IMR-90 (cell line): ENCODE data around the gene CEBPG. TPM values are rescaled to one million over a fixed set of nuclear protein-coding genes. Genes with fewer than 3 reads are reported as not detected.

Source experiments
- ATAC-seq: fragments of 200-7000 bp; cut with Tn5 transposase; 2 replicates; pipeline ENCODE4 v1.9.1; 2020; ENCODE audit warnings: low read depth, mild to moderate bottlenecking, moderate library complexity
- BruUV-seq: library from RNA; stranded (reverse); fragments of 400-500 nt; replicated peaks from 2 replicates; lab custom pipeline; 2021; lab: Mats Ljungman, UMichigan
- CTCF ChIA-PET: fragments of 300-600 bp; formaldehyde crosslinking; extraction: SDS; loops from one replicate; lab custom pipeline; 2021; ENCODE audit warnings: antibody characterized with exemption; lab: Yijun Ruan, JAX
- POLR2A ChIA-PET: fragments of 300-600 bp; sonication (Branson Sonifier 250); formaldehyde crosslinking; loops from one replicate; lab custom pipeline; 2022; ENCODE audit warnings: antibody characterized with exemption; ENCODE audit not compliant: unreplicated experiment; lab: Charles Lee
- DNase-seq: peaks from one replicate; pipeline ENCODE4 v3.0.0; 2013
- H2AFZ ChIP-seq: replicated peaks from 2 replicates; pipeline ENCODE3; 2013; ENCODE audit warnings: low read length, mild to moderate bottlenecking; ENCODE audit not compliant: poor library complexity
- H2AK5ac ChIP-seq: 2 replicates; pipeline ENCODE4 v1.6.1; 2013; ENCODE audit warnings: low read depth, low read length, inconsistent platforms
- H2AK9ac ChIP-seq: replicated peaks from 2 replicates; pipeline ENCODE3; 2013; ENCODE audit warnings: mild to moderate bottlenecking, low read depth, low read length, moderate library complexity; ENCODE audit not compliant: poor library complexity
- H2BK120ac ChIP-seq: 2 replicates; pipeline ENCODE4 v1.6.1; 2013; ENCODE audit warnings: low read depth, low read length, inconsistent platforms
- H2BK15ac ChIP-seq: 3 replicates; pipeline ENCODE4 v1.6.1; 2013; ENCODE audit warnings: low read depth, low read length, inconsistent platforms
- H2BK20ac ChIP-seq: 2 replicates; pipeline ENCODE4 v1.6.1; 2013; ENCODE audit warnings: low read depth, mild to moderate bottlenecking, inconsistent platforms, low read length, moderate library complexity
- H2BK5ac ChIP-seq: 2 replicates; pipeline ENCODE4 v1.6.1; 2013; ENCODE audit warnings: mild to moderate bottlenecking, low read depth, low read length, inconsistent platforms; ENCODE audit not compliant: poor library complexity, severe bottlenecking
- H3K14ac ChIP-seq: replicated peaks from 2 replicates; pipeline ENCODE4 v1.6.1; 2013; ENCODE audit warnings: low read depth, low read length, inconsistent platforms
- H3K18ac ChIP-seq: 2 replicates; pipeline ENCODE4 v1.6.1; 2013; ENCODE audit warnings: low read depth, low read length, control low read depth
- H3K23ac ChIP-seq: 2 replicates; pipeline ENCODE4 v1.6.1; 2013; ENCODE audit warnings: low read depth, low read length, inconsistent platforms
- H3K27ac ChIP-seq: 2 replicates; pipeline ENCODE4 v1.5.1; 2013; ENCODE audit warnings: mild to moderate bottlenecking, control low read depth, low read length; ENCODE audit not compliant: insufficient read depth
- H3K27me3 ChIP-seq: 2 replicates; pipeline ENCODE4 v1.6.1; 2013; ENCODE audit warnings: low read length; ENCODE audit not compliant: control insufficient read depth, insufficient read depth
- H3K36me3 ChIP-seq: 2 replicates; pipeline ENCODE4 v1.6.1; 2013; ENCODE audit warnings: low read length, mixed read lengths; ENCODE audit not compliant: control insufficient read depth, insufficient read depth
- H3K4ac ChIP-seq: 2 replicates; pipeline ENCODE4 v1.6.1; 2013; ENCODE audit warnings: low read depth, low read length, inconsistent platforms
- H3K4me1 ChIP-seq: 2 replicates; pipeline ENCODE4 v1.6.1; 2013; ENCODE audit warnings: low read length, mixed read lengths; ENCODE audit not compliant: control insufficient read depth, insufficient read depth
- H3K4me2 ChIP-seq: 2 replicates; pipeline ENCODE4 v1.6.1; 2013; ENCODE audit warnings: low read depth, mild to moderate bottlenecking, control low read depth, low read length, moderate library complexity
- H3K4me3 ChIP-seq: 2 replicates; pipeline ENCODE4 v1.5.1; 2013; ENCODE audit warnings: low read depth, mild to moderate bottlenecking, control low read depth, low read length, moderate library complexity; ENCODE audit not compliant: insufficient read depth
- H3K56ac ChIP-seq: 2 replicates; pipeline ENCODE4 v1.6.1; 2013; ENCODE audit warnings: low read length, inconsistent platforms; ENCODE audit not compliant: insufficient read depth; ENCODE audit errors: extremely low read depth
- H3K79me1 ChIP-seq, 2 experiments: 2 replicates each; pipeline ENCODE4 v1.6.1; 2013; ENCODE audit warnings: low read length in 2 of 2, inconsistent platforms in 1 of 2, low read depth in 1 of 2
- H3K9ac ChIP-seq: 2 replicates; pipeline ENCODE4 v1.6.1; 2013; ENCODE audit warnings: low read depth, low read length, control low read depth
- H3K9me1 ChIP-seq: 2 replicates; pipeline ENCODE4 v1.6.1; 2013; ENCODE audit warnings: low read length, inconsistent platforms; ENCODE audit not compliant: insufficient read depth
- H3K9me3 ChIP-seq: 2 replicates; pipeline ENCODE4 v1.6.1; 2013; ENCODE audit warnings: low read length; ENCODE audit not compliant: control insufficient read depth, insufficient read depth
- H4K20me1 ChIP-seq: 2 replicates; pipeline ENCODE4 v1.6.1; 2013; ENCODE audit warnings: low read length, inconsistent platforms; ENCODE audit not compliant: insufficient read depth
- H4K5ac ChIP-seq: 2 replicates; pipeline ENCODE4 v1.6.1; 2013; ENCODE audit warnings: mild to moderate bottlenecking, low read depth, low read length, control low read depth
- H4K8ac ChIP-seq, 2 experiments: 2 replicates each; pipeline ENCODE4 v1.6.1; 2013; ENCODE audit warnings: low read depth in 2 of 2, low read length in 2 of 2, control low read depth in 1 of 2, inconsistent platforms in 1 of 2
- H4K91ac ChIP-seq: 2 replicates; pipeline ENCODE4 v1.6.1; 2013; ENCODE audit warnings: low read depth, low read length, inconsistent platforms; ENCODE audit not compliant: insufficient read depth
- CEBPB ChIP-seq: IDR thresholded peaks from 2 replicates; pipeline ENCODE4 v1.6.1; 2012; ENCODE audit warnings: low read depth, low read length, improper control_type of control experiment
- CHD1 ChIP-seq: IDR thresholded peaks from 2 replicates; pipeline ENCODE4 v1.6.1; 2012; ENCODE audit warnings: low read depth, low read length, improper control_type of control experiment
- NFE2L2 ChIP-seq: fragments of 150-350 bp; IDR thresholded peaks from 2 replicates; pipeline ENCODE4 v1.6.1; 2016; ENCODE audit warnings: low read depth, mild to moderate bottlenecking, low read length
- POLR2A ChIP-seq: IDR thresholded peaks from 2 replicates; pipeline ENCODE4 v1.6.1; 2012; ENCODE audit warnings: mild to moderate bottlenecking, low read depth, low read length
- RAD21 ChIP-seq: IDR thresholded peaks from 2 replicates; pipeline ENCODE4 v1.6.1; 2012; ENCODE audit warnings: low read length, improper control_type of control experiment
- SMC3 ChIP-seq: fragments of 150-350 bp; IDR thresholded peaks from 2 replicates; pipeline ENCODE4 v1.6.1; 2016; ENCODE audit warnings: low read depth, mild to moderate bottlenecking, antibody characterized with exemption, low read length, moderate library complexity
- WGBS, 2 experiments: methylation state at CpG; one replicate each; pipeline versions ENCODE4 v1.1.5 to v1.1.7; 2013; ENCODE audit warnings: missing lambda C conversion rate in 2 of 2; ENCODE audit not compliant: insufficient read length in 1 of 2; ENCODE audit errors: extremely low coverage in 2 of 2; 5-methylcytosine and 5-hydroxymethylcytosine counted together
- dilution Hi-C: fragments of 300-500 bp; cut with HindIII; formaldehyde crosslinking; loops from one replicate; pipeline ENCODE4 v1.14.3; 2018; ENCODE audit warnings: low sequenced_read_pairs; ENCODE audit not compliant: unreplicated experiment
- in situ Hi-C: fragments of 300-500 bp; cut with MboI; formaldehyde crosslinking; loops from 3 replicates; pipeline ENCODE4 v1.14.3; 2019; ENCODE audit warnings: low sequenced_read_pairs, inconsistent platforms, mixed read lengths
- intact Hi-C: fragments of 100-400 bp; cut with micrococcal nuclease; formaldehyde crosslinking; loops from 2 replicates; pipeline ENCODE4 v1.10.0; 2022
- polyA plus RNA-seq, 3 experiments: library from polyadenylated mRNA; depleted of rRNA; stranded (reverse); fragments of >200 nt; gene quantifications; 2 replicates each; pipeline ENCODE4 v1.2.3, GENCODE V29; 2012; ENCODE audit warnings: low replicate concordance in 1 of 3
- total RNA-seq: library from RNA; depleted of rRNA; stranded (reverse); fragments of >200 nt; gene quantifications from 2 replicates; pipeline ENCODE4 v1.2.3, GENCODE V29; 2012
- TF ChIP-seq, protein P1 (sequence below): fragments of 150-350 bp; IDR thresholded peaks from 2 replicates; pipeline ENCODE4 v1.6.1; 2016; ENCODE audit warnings: low read depth, mild to moderate bottlenecking, low read length, moderate library complexity, borderline replicate concordance

Gene CEBPG
- total and polyA plus RNA-seq, 2 of the 4 experiments (the other 2 are of a cell fraction): 9.2 to 14.3 TPM

DNA sequence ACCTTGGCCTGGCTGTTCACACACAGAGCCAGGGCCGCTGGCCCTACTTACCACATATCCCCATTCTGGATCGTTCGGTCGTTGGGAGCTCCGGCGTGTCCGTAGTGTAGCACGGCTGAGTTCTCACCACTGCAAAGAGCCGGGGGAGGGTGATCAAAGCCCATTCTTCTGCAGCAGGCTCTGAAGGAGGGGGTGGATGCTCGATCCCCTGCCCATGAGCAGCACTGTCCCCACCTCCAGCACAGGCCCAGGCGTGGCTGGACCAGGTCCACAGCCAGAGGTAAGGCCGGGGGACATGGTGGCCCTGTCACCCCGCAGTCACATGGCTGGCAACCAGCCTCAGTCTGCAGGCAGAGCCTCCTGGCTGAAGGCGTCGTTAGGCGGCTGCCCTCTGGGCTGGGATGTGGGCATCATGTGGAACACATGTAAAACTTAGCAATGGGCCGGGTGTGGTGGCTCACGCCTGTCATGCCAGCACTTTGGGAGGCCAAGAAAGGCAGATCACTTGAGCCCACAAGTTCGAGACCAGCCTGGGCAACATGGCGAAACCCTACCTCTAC is 38.2 kb downstream of the CEBPG start:
- no peak overlapping the region for H2AFZ ChIP-seq
- no peak overlapping the region for H2BK5ac ChIP-seq
- dilution Hi-C loops (no loop called here), in situ Hi-C loops (no loop called here), intact Hi-C loops (no loop called here)
- H3K4me1 ChIP-seq: no peaks in the 10 kb centered on the region; the same call in 1 of the 2 replicates
- no peak overlapping the region for H3K4ac ChIP-seq
- no peak overlapping the region for H4K5ac ChIP-seq
- no peak overlapping the region for H3K27ac ChIP-seq
- no peaks in the 10 kb centered on the region for H3K9me3 ChIP-seq
- no peak overlapping the region for H3K4me2 ChIP-seq
- POLR2A ChIA-PET: no interaction called here
- no peak overlapping the region for H2AK5ac ChIP-seq
- no peaks in the 10 kb centered on the region for H3K27me3 ChIP-seq
- TF ChIP-seq SMC3 (no peak), CEBPB (no peak), RAD21 (no peak), NFE2L2 (no peak), POLR2A (no peak), CHD1 (no peak)
- TF ChIP-seq, protein P1, sequence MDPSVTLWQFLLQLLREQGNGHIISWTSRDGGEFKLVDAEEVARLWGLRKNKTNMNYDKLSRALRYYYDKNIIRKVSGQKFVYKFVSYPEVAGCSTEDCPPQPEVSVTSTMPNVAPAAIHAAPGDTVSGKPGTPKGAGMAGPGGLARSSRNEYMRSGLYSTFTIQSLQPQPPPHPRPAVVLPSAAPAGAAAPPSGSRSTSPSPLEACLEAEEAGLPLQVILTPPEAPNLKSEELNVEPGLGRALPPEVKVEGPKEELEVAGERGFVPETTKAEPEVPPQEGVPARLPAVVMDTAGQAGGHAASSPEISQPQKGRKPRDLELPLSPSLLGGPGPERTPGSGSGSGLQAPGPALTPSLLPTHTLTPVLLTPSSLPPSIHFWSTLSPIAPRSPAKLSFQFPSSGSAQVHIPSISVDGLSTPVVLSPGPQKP: no peak
- no peak overlapping the region for H2BK20ac ChIP-seq
- H3K23ac ChIP-seq: no peak overlapping the region
- DNase-seq: no peak
- no peak overlapping the region for H3K9ac ChIP-seq
- H4K91ac ChIP-seq: no peak overlapping the region
- H3K56ac ChIP-seq: no peak overlapping the region
- H4K20me1 ChIP-seq: no peaks in the 10 kb centered on the region; the same call in 1 of the 2 replicates
- no peak overlapping the region for H2BK120ac ChIP-seq
- no peak overlapping the region for H3K18ac ChIP-seq
- ATAC-seq: no peak
- no peaks in the 10 kb centered on the region for H3K36me3 ChIP-seq
- no peak overlapping the region for H4K8ac ChIP-seq
- 94% methylated on average over 4 of the region's 20 CpGs; no CpG with 5 or more reads in 1 of the 2 experiments for WGBS, 2 experiments
- no peak overlapping the region for H3K4me3 ChIP-seq
- no peaks in the 10 kb centered on the region for H3K9me1 ChIP-seq
- H2BK15ac ChIP-seq: no peak overlapping the region
- no peak overlapping the region for H2AK9ac ChIP-seq
- no peaks in the 10 kb centered on the region for H3K79me1 ChIP-seq
- no peak overlapping the region for H3K14ac ChIP-seq
- CTCF ChIA-PET: no interaction called here
- no TSS peak for BruUV-seq
